GM19023 (cell line): ENCODE measurements around the gene ATXN3L.

Experiments used
- ATAC-seq: cut with Tn5 transposase; IDR thresholded peaks from one replicate; pipeline ENCODE4 v1.9.1; 2021; ENCODE audit warnings: mild to moderate bottlenecking, moderate library complexity; ENCODE audit not compliant: unreplicated experiment

ATXN3L gene

DNA sequence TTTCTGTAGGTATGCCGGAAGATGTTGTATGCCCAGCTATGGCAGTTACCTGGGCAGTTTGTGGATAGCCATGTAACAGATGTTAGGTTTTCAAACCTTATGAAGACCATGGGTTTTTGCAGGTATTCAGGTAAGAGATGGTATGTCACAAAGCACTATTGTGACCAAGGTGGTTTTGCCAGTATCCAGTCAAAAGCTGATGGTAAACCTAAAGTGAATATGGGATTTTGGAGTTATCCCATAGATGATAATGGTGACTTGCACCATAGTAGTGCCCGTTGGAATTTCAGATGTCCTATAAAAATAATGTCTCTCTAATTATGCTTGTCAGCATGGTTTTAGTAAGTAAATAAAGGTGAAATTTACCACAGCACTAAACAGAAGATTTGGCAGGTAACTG lies at the start of gene ATXN3L:
Gene ATXN3L, minus strand, starts transcription at position 101 of the 400 bp plus-strand sequence. CDS start 119 bp downstream, outside the sequence.
- ATAC-seq, result no peak

- no peak for ATAC-seq
Measured at GRCh38 chrX:13369256-13370030, 49.6 kb upstream of the ATXN3L start.

DNA sequence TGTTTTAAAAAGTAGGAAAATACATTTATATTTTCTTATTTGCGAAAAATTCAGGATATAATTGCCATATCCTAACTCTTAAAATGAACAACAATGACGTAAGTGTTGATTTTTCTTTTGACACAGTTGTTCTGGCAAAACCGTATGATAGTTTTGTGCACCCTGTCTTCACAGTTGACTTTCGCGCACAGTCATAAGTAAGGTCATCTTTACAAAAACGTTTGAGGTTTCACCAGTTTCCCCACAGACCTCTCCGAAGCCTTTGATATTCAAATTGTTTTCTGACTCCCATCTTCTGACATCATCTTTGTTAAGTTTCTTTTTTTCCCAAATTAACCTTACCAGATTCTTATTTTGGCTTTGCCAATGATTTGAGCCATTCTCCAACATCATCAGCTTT lies 48.1 kb upstream of the ATXN3L start:
- ATAC-seq, result no peak

DNA sequence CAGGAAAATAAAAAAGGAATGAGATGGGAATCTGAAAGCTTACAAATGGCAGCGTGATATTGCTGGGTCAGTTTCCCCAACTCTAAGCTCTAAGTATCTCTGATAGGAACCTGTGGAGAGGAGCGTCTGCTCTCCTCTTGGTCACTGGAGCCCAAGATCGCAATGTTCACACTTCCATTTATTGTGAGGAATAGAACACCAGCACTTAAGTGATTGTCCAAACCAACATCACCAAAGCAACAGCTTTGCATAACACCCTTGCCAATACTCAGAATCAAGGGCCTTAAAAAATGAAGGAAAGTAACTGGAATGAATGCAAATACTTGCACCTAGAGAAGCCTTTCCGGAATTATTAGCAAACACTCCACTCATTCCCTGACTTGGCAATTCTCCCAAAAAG lies 46.8 kb upstream of the ATXN3L start:
- ATAC-seq, result no peak

DNA sequence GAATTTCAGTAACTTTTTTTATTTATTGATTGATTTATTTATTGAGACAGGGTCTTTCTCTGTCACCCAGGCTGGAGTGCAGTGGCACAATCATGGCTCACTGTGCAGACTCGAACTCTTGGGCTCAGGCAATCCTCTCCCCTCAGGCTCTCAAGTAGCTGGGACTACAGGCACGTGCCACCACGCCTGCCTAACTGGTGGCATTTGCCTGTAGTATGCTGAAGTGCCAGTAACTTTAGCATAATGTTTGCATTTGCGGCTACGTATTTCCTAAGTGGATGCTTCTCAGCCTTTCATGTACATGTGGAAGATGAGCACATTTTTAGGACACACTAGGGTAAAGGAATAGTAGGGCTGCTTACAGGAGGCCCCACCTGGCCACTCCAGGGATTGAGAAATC lies 45.3 kb upstream of the ATXN3L start:
- no peak for ATAC-seq

GRCh38 chrX:13364230-13364857 lies 44.5 kb upstream of the ATXN3L start:
- ATAC-seq, result no peak

- ATAC-seq, result no peak
Measured at GRCh38 chrX:13360146-13360545, 40.3 kb upstream of the ATXN3L start.

DNA sequence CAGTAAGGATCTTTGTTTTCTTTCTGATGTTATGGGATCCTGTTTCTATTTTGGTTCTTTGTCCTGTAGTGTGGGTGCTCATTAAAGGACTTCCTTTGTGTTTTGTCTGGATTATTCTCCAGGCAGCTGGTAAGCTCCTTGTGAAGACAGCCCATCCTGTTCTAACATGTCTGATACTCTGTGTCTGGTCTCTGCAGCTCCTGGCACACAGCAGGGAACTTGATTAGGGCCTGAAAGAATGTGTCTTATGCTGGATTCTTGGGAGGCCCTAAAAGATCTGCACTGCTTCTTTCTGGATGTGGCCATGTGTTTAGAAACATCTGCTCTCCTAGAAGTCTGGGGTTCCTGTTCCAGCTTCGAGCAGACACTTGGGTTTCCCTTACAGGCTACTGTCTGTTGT lies 38.1 kb upstream of the ATXN3L start:
- no peak for ATAC-seq

GRCh38 chrX:13346646-13347045 lies 26.8 kb upstream of the ATXN3L start:
- no peak for ATAC-seq

DNA sequence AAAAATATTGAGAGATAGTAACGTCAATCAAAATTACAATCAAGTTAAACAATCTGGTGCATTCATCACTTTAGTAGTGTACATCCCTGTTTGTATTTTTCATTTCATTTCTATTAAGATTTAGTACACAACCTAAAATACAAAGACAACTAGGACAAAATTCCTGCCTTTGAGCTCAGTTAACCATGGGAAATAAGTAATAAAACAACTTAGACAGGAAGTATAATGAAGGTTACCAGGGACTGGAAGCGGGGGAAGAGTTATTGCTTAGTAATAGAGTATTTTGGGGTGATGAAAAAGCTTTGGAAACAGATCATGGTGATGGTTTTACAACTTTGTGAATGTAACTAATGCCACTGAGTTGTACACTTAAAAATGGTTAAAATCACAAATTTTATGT lies 25.6 kb upstream of the ATXN3L start:
- ATAC-seq, result no peak

DNA sequence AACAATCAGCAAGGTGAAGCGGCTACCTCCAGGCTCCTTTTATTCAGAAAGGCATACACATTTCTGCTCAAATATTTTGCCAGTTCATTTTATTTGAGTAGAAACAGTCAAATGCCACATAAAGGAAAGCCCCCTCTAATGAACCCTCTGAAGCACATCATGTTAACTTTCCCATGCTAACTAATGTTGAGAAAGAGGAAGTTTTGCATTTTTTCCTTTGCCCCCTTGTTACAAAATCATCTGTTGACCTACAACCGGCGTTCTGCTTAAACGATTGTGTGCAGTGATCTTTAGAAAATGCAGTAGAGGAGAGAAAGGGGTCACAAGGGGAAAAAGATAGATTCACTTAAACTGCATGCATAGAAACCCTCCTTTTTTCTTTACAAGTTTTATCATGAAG lies 25.2 kb upstream of the ATXN3L start:
- no peak for ATAC-seq

- no peak for ATAC-seq
Measured at GRCh38 chrX:13341491-13342101, 21.7 kb upstream of the ATXN3L start.

DNA sequence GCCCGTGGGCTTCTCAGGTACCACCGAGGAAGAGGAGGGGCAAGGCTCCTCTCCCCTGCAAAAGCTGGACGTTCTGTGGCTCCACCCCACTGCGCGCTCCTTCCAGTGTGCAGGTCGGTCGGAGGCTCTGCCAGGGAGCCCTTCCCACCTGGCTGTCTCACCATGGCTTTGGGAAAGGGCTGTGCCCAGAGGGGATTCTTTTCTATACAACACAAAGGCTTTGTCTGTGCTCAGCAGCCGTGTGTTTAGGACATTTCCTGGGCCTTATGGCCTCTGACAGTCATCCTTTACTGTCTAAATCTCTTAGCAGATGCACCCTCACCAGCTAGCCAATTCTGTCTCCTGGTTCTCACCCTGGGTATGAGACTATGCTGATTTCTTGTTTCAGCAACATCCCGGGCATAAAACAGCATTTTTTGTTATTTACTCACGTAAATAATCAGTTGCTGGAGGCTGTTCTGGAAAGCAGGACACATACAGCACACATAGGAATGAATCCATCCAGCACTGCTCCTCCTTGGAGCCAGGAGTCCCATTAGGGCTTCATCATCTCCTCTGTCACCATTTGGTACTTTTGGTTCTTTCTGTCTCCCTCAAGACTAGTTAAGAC lies 20.4 kb upstream of the ATXN3L start:
- no peak for ATAC-seq

DNA sequence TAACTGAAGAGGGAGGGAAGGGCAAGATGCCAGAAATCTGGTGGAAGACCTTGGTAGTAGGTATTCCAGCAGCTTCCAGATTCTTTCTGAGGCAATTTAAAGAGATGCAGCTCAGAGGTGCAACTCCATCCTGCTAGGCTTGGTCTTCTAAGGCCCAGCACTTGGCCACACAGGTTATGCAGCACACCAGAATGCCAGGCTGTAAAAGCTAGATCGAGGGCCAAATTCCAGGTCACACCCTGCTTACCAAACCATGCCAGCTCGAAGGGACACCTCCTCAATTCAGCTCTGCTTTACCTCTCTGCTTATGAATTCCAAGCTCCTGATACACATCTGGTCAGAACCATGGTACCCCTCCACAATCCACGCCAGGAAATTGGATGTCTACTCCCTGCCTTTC lies 19.8 kb upstream of the ATXN3L start:
- no peak for ATAC-seq

DNA sequence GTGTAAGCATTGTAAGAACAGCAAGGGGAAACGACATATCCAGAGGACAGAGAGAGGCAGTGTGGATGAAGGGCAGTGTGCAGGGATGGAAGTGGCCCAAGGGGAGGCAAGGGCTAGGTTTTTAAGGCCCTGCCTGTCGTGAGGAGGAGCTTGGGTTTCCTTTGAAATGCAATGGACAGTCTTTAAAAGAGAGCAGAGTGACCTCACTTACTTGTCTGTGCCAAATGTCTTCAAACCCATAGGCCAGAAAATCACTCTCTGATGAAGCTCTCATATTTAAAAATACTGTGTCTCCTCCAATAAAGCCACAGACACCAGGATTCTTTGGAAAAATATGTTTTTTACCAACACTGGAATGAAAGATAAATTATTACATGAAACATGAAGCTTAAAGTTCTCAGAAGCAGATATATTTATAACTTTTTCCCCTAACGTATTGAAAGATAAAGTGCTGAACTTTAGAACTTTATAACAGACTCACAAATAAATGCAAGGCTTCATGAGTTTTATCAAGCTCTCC lies 19.2 kb upstream of the ATXN3L start:
- ATAC-seq, result no peak

DNA sequence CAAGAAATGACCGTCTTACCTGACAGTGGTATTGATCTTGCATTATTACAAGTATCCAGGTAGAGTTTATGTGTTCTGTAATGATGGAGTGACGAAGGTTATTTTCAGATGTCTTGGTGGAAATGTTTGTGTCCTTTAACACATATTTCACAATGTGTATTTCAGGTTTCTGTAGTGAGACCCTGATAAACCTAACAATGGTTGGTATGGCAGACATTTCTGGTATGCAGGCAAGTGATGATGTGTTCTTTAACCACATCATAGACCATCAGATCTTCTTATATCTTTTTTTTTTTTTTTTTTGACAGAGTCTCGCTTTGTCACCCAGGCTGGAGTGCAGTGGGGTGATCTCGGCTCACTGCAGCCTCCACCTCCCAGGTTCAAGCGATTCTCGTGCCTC lies 14.6 kb upstream of the ATXN3L start:
- ATAC-seq, result no peak

DNA sequence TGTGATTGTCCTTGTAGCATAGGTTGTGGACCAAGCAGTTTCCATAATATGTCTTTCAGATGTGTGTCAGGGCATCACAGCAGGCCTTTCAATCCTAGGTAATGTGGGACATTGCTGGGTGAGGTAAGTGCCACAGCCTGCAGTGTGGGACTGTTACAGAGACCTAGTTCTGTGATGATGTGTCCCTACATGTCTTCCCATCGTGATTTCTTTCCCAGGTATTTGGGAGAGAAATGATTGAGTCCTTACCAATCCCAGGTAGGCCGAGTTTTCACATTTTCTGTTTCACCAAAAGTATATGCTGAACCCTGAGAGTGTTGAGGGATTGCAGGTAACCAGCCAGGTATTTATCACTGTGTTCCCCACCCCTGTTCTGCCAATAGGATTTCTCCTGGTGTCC lies 10.6 kb upstream of the ATXN3L start:
- ATAC-seq, result no peak

DNA sequence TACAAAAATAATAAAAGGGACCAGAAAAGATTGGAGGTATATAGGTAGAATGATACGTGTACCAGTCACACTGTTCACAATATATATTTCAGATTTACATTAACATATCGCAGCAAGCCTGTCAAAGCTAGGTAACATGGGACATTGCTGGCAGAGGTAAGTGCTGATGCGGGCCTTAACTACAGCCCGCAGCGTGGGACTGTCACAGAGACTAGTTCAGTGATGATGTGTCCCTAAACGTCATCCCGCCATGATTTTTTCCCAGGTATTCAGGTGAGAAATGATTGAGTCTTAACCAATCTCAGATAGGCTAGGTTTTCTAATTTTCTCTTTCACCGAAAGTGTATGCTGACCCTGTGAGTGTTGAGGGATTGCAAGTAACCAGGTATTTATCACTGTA lies 7.8 kb upstream of the ATXN3L start:
- ATAC-seq, result no peak

DNA sequence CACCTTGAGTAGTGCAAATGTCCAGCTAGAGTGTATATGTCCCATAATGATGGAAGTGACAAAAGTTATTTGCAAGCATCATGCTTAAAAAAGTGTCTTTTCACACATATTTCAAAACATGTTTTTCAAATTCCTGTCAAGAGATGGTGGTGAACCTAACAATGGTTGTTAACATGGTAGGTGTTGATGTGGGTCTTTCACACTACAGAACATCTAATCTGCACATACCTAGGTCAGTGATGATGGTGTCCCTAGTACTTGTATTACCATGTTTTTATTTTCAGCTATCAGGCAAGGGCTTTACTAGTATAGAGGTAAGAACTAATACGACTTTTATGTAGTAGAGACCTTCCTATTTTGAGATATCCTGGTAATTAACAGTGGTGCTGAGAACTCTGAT lies 3.4 kb upstream of the ATXN3L start:
- ATAC-seq, result no peak

GRCh38 chrX:13317366-13317765 lies 2.5 kb downstream of the ATXN3L start:
- ATAC-seq, result no peak

DNA sequence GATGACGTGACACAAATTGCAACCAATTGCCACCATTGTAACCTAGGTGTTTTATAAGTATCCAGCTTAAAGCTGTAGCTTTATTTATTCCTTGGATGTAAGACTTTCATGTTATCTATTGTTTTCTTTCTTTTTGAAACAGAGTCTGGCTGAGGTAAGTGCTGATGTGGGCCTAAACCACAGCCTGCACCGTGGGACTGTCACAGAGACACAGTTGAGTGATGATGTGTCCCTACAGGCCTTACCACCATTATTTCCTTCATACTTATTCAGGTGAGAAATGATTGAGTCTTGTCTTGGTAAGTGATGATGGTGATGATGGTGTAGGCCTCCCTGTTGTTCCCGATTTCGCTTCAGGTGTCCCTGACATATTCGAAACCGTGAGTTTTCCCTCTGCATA lies 8.3 kb downstream of the ATXN3L start:
- no peak for ATAC-seq

GRCh38 chrX:13309631-13310030 lies 10.2 kb downstream of the ATXN3L start:
- no peak for ATAC-seq
